Caco-2 (cell line): Measurements from ENCODE around the gene HOXB4. TPM values are rescaled to one million over a fixed set of nuclear protein-coding genes. Genes with fewer than 3 reads are reported as not detected.

Experiments used
- BruUV-seq: library from RNA; stranded (reverse); fragments of 400-500 nt; replicated peaks from 2 replicates; lab custom pipeline; 2021; lab: Mats Ljungman, UMichigan
- CTCF ChIA-PET: fragments of 300-600 bp; sonication (Branson Sonifier 250); formaldehyde crosslinking; loops from one replicate; lab custom pipeline; 2022; ENCODE audit warnings: antibody characterized with exemption; lab: Charles Lee
- POLR2A ChIA-PET: fragments of 300-600 bp; sonication (Branson Sonifier 250); formaldehyde crosslinking; loops from one replicate; lab custom pipeline; 2022; ENCODE audit warnings: antibody characterized with exemption; lab: Charles Lee
- DNase-seq, 2 experiments: peaks; one replicate each; pipeline versions ENCODE4 v3.0.0 to v3.0.0-alpha.2; 2020 to 2022
- H3K27me3 ChIP-seq: replicated peaks from 2 replicates; pipeline ENCODE4 v1.6.0; 2011; ENCODE audit warnings: low read length; ENCODE audit not compliant: control insufficient read depth, insufficient read depth
- H3K36me3 ChIP-seq: 2 replicates; pipeline ENCODE4 v1.5.1; 2011; ENCODE audit warnings: low read length; ENCODE audit not compliant: control insufficient read depth, insufficient read depth
- H3K4me1 ChIP-seq: fragments of 250-450 bp; sonication (Bioruptor Pico); 2 replicates; pipeline ENCODE4 v1.5.1; 2020; ENCODE audit warnings: mild to moderate bottlenecking
- H3K4me3 ChIP-seq: 2 replicates; pipeline ENCODE4 v1.5.1; 2011; ENCODE audit warnings: low read depth, mild to moderate bottlenecking, control low read depth, low read length
- H3K9me3 ChIP-seq: fragments of 250-450 bp; sonication (Bioruptor Pico); 2 replicates; pipeline ENCODE4 v1.5.1; 2020; ENCODE audit warnings: mild to moderate bottlenecking, moderate library complexity
- H3K27ac Mint-ChIP-seq: one replicate; pipeline ENCODE4 v1.8.0; 2022; ENCODE audit warnings: mixed read lengths; ENCODE audit not compliant: unreplicated experiment
- H3K27me3 Mint-ChIP-seq: one replicate; pipeline ENCODE4 v1.8.0; 2022; ENCODE audit warnings: mixed read lengths; ENCODE audit not compliant: insufficient read depth, unreplicated experiment
- H3K36me3 Mint-ChIP-seq: one replicate; pipeline ENCODE4 v1.8.0; 2022; ENCODE audit warnings: mild to moderate bottlenecking, mixed read lengths; ENCODE audit not compliant: insufficient read depth, unreplicated experiment
- H3K4me1 Mint-ChIP-seq: one replicate; pipeline ENCODE4 v1.8.0; 2022; ENCODE audit warnings: low read depth, mixed read lengths; ENCODE audit not compliant: unreplicated experiment
- H3K4me3 Mint-ChIP-seq: one replicate; pipeline ENCODE4 v1.8.0; 2022; ENCODE audit warnings: mild to moderate bottlenecking, moderate library complexity, mixed read lengths; ENCODE audit not compliant: unreplicated experiment
- H3K9me3 Mint-ChIP-seq: one replicate; pipeline ENCODE4 v1.8.0; 2022; ENCODE audit warnings: mixed read lengths; ENCODE audit not compliant: unreplicated experiment
- intact Hi-C: fragments of 100-400 bp; cut with micrococcal nuclease; formaldehyde crosslinking; loops from one replicate; pipeline ENCODE4 v1.10.0; 2022; ENCODE audit not compliant: unreplicated experiment
- total RNA-seq: library from RNA; stranded (reverse); gene quantifications from 2 replicates; pipeline ENCODE4 v1.2.3, GENCODE V29; 2022
- TF ChIP-seq, protein P1 (sequence below), 2 experiments: fragments of 200-600 bp in 1 of 2; IDR thresholded peaks; 1 replicate in 1 of 2; 2 replicates in 1 of 2; pipeline versions ENCODE4 v1.5.1 to v1.8.0; 2011 to 2022; ENCODE audit warnings: antibody characterized with exemption in 1 of 2, control low read depth in 1 of 2, inconsistent platforms in 1 of 2, low read depth in 1 of 2, low read length in 1 of 2, mild to moderate bottlenecking in 1 of 2, moderate library complexity in 1 of 2; ENCODE audit not compliant: insufficient read depth in 1 of 2, severe bottlenecking in 1 of 2, unreplicated experiment in 1 of 2

Gene HOXB4
- total RNA-seq, 1 experiment from 2014 or later: 3.4 TPM

DNA sequence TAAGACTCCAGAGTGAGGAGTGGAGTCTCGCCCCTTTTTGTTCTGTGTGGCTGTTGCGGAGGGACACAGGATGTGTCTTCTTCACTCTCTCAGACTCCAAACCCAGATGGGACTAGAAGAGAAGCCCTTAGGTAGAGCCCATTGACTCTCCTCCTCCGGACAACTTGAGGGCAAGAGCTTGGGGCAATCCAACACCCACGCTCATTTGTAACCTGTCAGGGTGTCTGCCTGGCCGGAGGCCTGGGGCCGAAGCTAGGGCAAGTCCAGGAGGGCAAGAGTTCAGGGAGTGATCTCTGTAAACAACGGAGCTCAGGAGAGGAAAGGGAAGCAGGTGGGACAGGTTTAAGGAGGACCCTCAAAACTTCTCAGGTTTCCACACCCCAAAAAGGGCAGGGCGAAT lies 45.9 kb downstream of the HOXB4 start:
- Mint-ChIP-seq H3K36me3 (no peaks in the 10 kb centered on the region), H3K27me3 (no peaks in the 10 kb centered on the region), H3K4me1 (no peaks in the 10 kb centered on the region), H3K4me3 (no peak overlapping the region), H3K27ac (no peak overlapping the region), H3K9me3 (no peaks in the 10 kb centered on the region)
- TF ChIP-seq, protein P1, sequence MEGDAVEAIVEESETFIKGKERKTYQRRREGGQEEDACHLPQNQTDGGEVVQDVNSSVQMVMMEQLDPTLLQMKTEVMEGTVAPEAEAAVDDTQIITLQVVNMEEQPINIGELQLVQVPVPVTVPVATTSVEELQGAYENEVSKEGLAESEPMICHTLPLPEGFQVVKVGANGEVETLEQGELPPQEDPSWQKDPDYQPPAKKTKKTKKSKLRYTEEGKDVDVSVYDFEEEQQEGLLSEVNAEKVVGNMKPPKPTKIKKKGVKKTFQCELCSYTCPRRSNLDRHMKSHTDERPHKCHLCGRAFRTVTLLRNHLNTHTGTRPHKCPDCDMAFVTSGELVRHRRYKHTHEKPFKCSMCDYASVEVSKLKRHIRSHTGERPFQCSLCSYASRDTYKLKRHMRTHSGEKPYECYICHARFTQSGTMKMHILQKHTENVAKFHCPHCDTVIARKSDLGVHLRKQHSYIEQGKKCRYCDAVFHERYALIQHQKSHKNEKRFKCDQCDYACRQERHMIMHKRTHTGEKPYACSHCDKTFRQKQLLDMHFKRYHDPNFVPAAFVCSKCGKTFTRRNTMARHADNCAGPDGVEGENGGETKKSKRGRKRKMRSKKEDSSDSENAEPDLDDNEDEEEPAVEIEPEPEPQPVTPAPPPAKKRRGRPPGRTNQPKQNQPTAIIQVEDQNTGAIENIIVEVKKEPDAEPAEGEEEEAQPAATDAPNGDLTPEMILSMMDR (IDR thresholded peaks at IDR 0.05; ENCODE audit: insufficient read depth in 1 of 2, low read depth in 1 of 2, low read length in 1 of 2, severe bottlenecking in 1 of 2, unreplicated experiment in 1 of 2): no peak
- ChIA-PET CTCF (interaction anchor here (0.5 to 2.5 kb wide), 6 partner anchors 28 to 180 kb away, joined by 3 to 5 read pairs (median 4); no protein-coding TSS in a partner anchor), POLR2A (no interaction called here)
- peaks cover 23% of the 10 kb centered on the region for H3K4me1 ChIP-seq
- H3K27me3 ChIP-seq: no peaks in the 10 kb centered on the region
- no TSS peak for BruUV-seq
- H3K36me3 ChIP-seq: no peaks in the 10 kb centered on the region
- intact Hi-C loops: no loop called here
- no peaks in the 10 kb centered on the region for H3K9me3 ChIP-seq
- H3K4me3 ChIP-seq: no peak overlapping the region
- peak in 1 of 2 experiments; percentile 76 for DNase-seq

DNA sequence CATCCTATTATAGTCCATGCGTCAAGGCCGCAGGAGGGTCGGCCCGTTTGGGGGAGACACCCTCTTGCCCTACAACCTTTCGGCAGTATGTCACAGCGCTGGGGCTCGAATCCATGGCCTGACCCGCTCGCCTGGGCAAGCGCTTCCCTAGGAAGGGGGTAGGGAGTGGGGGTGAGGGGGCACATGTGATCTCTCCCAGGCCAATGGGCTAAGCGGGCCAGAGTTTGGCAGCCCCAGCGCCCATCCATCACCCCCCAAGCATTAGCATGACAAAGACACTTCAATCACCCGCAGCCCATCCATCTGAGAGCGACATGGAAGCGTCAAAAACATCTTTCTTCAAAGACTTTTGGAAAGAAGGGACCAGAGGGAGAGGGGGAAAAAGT lies 47.3 kb downstream of the HOXB4 start, which contains the start of gene HOXB1:
HOXB1 (minus strand) TSS at position 125 of the 386 bp plus-strand sequence; CDS start at position 18, 107 bp downstream.
- Mint-ChIP-seq H3K27me3 (no peaks in the 10 kb centered on the region), H3K27ac (no peak within 1 kb of the TSS), H3K9me3 (no peaks in the 10 kb centered on the region), H3K4me3 (no peak within 1 kb of the TSS), H3K4me1 (no peaks in the 10 kb centered on the region), H3K36me3 (no peaks in the 10 kb centered on the region)
- DNase-seq: no peak
- H3K36me3 ChIP-seq: no peaks in the 10 kb centered on the region
- ChIA-PET CTCF (interaction anchor here (2.5 kb wide), 1 partner anchor 38 kb away, joined by 5 read pairs; no protein-coding TSS in a partner anchor), POLR2A (no interaction called here)
- TF ChIP-seq, protein P1 (IDR thresholded peaks at IDR 0.05; ENCODE audit: insufficient read depth in 1 of 2, low read depth in 1 of 2, low read length in 1 of 2, severe bottlenecking in 1 of 2, unreplicated experiment in 1 of 2): no peak
- no peaks in the 10 kb centered on the region for H3K9me3 ChIP-seq
- H3K4me1 ChIP-seq: peaks cover 23% of the 10 kb centered on the region
- no peak within 1 kb of the TSS for H3K4me3 ChIP-seq
- H3K27me3 ChIP-seq: no peaks in the 10 kb centered on the region
- BruUV-seq: no TSS peak
- intact Hi-C loops: no loop called here

DNA sequence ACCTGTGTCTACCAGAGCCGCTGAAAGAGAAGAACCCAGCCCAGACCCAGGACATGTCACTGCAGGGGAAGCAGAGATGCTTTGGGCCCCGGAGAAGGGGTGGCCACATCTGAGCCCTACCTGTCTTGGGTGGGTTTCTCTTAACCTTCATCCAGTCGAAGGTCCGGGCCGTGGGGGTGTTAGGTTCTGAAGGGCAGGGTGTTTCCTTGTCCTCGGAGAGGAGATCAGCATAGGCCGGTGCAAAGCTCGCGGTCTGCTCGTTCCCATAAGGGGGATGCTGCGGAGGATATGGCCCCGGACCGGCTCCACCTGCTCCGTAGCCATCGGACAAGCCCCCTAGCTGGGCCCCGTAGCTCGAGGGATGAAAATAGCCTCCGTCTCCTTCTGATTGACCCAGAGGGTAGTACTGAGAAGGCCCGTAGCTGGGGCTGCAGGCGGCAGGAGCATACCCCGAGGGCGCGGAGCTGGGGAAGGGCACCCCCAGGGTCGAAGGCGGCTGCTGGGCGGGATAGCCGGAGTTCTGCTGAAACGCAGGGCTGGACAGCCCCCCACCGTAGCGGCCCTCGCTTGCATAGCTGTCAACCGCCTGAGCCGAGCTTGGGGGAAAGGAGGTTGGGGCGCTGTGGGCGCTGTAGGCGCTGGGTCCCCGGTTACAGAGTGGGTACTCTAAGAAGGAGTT lies 47.8 kb downstream of the HOXB4 start:
- no TSS peak for BruUV-seq

More for the DNA sequence above, 47.8 kb downstream of the HOXB4 start:
- Histone ChIP-seq H3K36me3 (no peaks in the 10 kb centered on the region), H3K27me3 (no peaks in the 10 kb centered on the region), H3K4me3 (no peak overlapping the region), H3K9me3 (no peaks in the 10 kb centered on the region), H3K4me1 (peaks cover 23% of the 10 kb centered on the region)
- Mint-ChIP-seq H3K4me3 (no peak overlapping the region), H3K4me1 (no peaks in the 10 kb centered on the region), H3K36me3 (no peaks in the 10 kb centered on the region), H3K27me3 (no peaks in the 10 kb centered on the region), H3K9me3 (no peaks in the 10 kb centered on the region), H3K27ac (no peak overlapping the region)
- CTCF ChIA-PET: interaction anchor here (1.1 to 2.5 kb wide), 2 partner anchors 25 to 38 kb away, joined by 3 to 5 read pairs; no protein-coding TSS in a partner anchor
- POLR2A ChIA-PET: no interaction called here
- TF ChIP-seq, protein P1 (IDR thresholded peaks at IDR 0.05; ENCODE audit: insufficient read depth in 1 of 2, low read depth in 1 of 2, low read length in 1 of 2, severe bottlenecking in 1 of 2, unreplicated experiment in 1 of 2): no peak
- intact Hi-C loops: no loop called here
- DNase-seq: no peak
